ENCODE results near the gene TSTD2.

Gene TSTD2

DNA sequence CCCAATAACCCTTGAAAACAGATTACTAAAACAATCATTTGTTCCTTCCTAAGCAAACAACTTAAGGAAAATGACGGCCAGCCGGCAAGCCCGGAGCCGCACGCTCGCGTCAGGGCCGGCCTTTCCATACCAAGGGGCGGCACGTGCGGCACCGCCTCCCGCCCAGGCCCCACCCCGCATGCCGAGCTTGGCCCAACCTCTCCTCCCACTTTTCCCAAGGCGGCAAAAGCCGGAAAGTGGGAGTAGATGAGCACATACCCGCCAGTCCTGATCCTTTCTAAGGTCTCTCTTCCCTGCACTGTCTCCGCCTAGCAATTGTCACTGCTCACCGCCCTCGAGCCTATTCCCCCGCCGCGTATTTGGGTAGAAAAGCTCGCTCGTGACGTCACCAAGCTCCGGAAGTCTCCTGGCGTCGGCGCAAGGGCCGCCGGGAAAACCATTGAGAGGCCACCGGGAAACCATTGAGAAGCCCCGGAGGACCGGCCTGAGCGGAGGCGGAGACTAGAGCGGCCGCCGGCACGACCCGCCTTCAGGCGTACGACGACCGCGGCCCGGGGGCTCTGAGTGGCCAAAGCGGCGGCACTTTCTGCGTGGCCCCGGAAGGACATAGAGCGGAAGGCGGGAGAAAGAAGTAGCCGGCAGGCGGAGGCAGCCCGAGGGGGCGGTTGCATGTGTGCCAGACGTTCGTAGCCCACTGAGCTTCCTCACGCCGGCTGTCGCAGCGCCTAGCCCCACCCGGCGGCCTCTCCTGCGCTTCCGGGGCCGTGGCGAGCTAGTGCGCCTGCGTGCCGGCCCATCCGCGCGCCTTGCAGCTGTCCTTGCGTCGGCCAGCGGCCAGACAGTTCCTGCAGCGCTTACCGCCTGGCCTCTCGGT, at the start of gene TSTD2, which contains the start of gene NCBP1:
TSS of gene TSTD2 (minus strand) at position 384 of the 874 bp plus-strand sequence. CDS start 5,806 bp downstream, outside the sequence.
TSS of gene NCBP1 (plus strand) at position 837 of the 874 bp plus-strand sequence. CDS start 61 bp downstream, outside the sequence.
- H3K4me3 ChIP-seq (ENCODE audit: low read length), result peak within 1 kb of the TSS; percentile 98
- TF ChIP-seq CTCF (conservative IDR thresholded peaks at IDR 0.05; ENCODE audit: low read depth, low read length), result no peak
- peak; percentile 92 for DNase-seq (ENCODE audit: low read depth)

DNA sequence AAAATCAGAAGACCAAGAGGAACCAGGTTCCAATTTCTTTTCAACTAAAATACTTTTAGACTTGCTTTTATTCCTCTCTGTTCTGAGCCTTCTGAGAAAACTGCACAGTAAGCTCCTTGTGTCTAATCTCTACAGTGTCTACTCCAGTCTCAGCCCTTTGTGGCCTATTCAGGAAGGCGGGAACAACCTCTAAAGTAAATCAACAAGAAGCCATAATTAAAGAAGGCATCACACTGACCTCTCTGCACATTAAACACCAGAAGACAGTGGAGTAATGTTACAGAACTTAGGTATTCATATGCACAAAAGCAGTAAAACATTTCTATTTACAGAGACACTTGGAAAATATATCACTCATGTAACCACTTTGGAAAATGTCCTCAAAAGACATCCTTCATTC, 49.1 kb upstream of the TSTD2 start:
- no peak for DNase-seq (ENCODE audit: low read depth)
- no peak for TF ChIP-seq CTCF (conservative IDR thresholded peaks at IDR 0.05; ENCODE audit: low read depth, low read length)
- no peak overlapping the region for H3K4me3 ChIP-seq (ENCODE audit: low read length)

- no peak overlapping the region for H3K4me3 ChIP-seq (ENCODE audit: low read length)
- DNase-seq (ENCODE audit: low read depth), result no peak
- TF ChIP-seq CTCF (conservative IDR thresholded peaks at IDR 0.05; ENCODE audit: low read depth, low read length), result no peak
Measured at GRCh38 chr9:97675655-97676054, 42.5 kb upstream of the TSTD2 start.

DNA sequence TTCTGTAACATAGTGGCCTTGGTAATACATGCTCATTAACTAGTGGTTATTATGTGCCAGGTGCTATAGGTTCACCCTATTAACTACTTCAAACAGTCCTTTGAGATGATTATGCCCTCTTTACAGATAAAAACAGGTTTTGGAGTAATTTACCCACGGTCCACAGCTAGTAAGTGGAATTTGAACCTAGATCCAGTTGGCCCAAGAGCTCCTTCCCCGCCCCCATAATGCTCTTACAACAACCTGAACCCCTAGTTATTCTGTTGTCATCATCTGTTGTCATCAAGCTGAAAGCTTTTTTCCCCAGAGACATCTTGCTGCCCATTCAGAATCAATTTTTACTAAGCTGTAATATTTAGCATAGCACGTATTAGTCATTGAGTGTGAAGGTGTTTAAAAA, 40.8 kb upstream of the TSTD2 start:
- no peak overlapping the region for H3K4me3 ChIP-seq (ENCODE audit: low read length)
- no peak for DNase-seq (ENCODE audit: low read depth)
- no peak for TF ChIP-seq CTCF (conservative IDR thresholded peaks at IDR 0.05; ENCODE audit: low read depth, low read length)

GRCh38 chr9:97672403-97672802, 39.2 kb upstream of the TSTD2 start:
- no peak for TF ChIP-seq CTCF (conservative IDR thresholded peaks at IDR 0.05; ENCODE audit: low read depth, low read length)
- no peak for DNase-seq (ENCODE audit: low read depth)
- H3K4me3 ChIP-seq (ENCODE audit: low read length), result no peak overlapping the region

DNA sequence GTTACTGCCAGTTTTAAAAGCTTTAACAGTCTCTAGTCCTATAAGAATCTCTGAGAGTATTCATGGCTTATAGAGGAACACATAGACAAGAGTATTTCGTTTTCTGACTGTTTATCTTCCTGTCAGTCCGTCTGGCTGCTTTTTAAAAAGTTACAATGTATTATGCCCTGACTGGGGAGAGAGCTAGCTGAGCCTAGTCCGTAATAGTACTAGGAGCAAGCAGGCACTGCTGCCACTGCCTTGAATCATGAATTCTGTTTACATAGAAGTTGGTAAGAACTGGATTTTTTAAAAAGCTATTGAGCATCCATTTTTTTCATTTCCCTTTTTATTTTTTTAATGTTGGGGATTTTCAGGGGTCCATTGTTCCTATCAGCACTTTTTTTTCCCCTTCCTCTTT, 37.4 kb upstream of the TSTD2 start:
- no peak for DNase-seq (ENCODE audit: low read depth)
- no peak overlapping the region for H3K4me3 ChIP-seq (ENCODE audit: low read length)
- no peak for TF ChIP-seq CTCF (conservative IDR thresholded peaks at IDR 0.05; ENCODE audit: low read depth, low read length)

- no peak for TF ChIP-seq CTCF (conservative IDR thresholded peaks at IDR 0.05; ENCODE audit: low read depth, low read length)
- H3K4me3 ChIP-seq (ENCODE audit: low read length), result no peak overlapping the region
- no peak for DNase-seq (ENCODE audit: low read depth)
Measured at GRCh38 chr9:97668485-97668884, 35.3 kb upstream of the TSTD2 start.
